HL-60 (cell line): ENCODE data around the gene KRT35.

Source experiments
- CTCF ChIP-seq: IDR thresholded peaks from one replicate; pipeline ENCODE4 v1.5.1; 2011; ENCODE audit warnings: low read length, control low read depth, inconsistent platforms; ENCODE audit not compliant: insufficient read depth
- GABPA ChIP-seq: IDR thresholded peaks from 2 replicates; pipeline ENCODE4 v1.6.1; 2012; ENCODE audit warnings: low read depth
- POLR2AphosphoS5 ChIP-seq: IDR thresholded peaks from 2 replicates; pipeline ENCODE4 v1.6.1; 2012; ENCODE audit warnings: low read depth
- REST ChIP-seq: IDR thresholded peaks from 2 replicates; pipeline ENCODE4 v1.6.1; 2012; ENCODE audit warnings: low read depth; ENCODE audit not compliant: insufficient replicate concordance
- SPI1 ChIP-seq: IDR thresholded peaks from 2 replicates; pipeline ENCODE4 v1.6.1; 2012; ENCODE audit warnings: low read depth, mild to moderate bottlenecking, borderline replicate concordance

DNA sequence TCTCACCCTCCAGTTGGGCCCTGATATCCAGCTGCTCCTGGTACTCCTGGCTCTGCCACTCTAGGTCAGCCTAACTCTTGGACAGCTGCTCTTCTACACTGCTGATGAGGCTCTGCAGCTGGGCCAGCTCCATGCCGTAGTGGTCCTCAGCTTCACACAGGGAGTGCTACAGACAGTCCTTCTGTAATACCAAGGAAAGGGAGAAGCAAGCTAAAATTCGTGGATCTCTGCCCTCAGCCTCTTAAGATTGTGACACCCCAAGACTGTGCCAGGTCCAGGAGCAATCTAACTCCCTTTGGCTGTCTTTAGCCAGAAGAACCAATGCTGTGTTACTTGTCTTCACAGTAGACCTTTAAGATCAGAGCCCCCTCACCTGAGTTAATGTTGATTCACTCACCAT, 32.4 kb downstream of the KRT35 start:
- TF ChIP-seq CTCF (no peak), POLR2AphosphoS5 (no peak), GABPA (no peak), SPI1 (no peak), REST (no peak)
